Fibroblast of lung (primary cell): ENCODE data around the gene TJP3. TPM values are rescaled to one million over a fixed set of nuclear protein-coding genes. Genes with fewer than 3 reads are reported as not detected.

Experiments used
- DNase-seq, 2 donors: peaks; one replicate each; pipeline versions ENCODE4 v3.0.0 to v3.0.0-alpha.2; 2010; ENCODE audit warnings: low read depth in 2 of 2
- H2AFZ ChIP-seq: 2 replicates; pipeline ENCODE4 v1.5.1; 2012; ENCODE audit warnings: low read length, control low read depth, inconsistent platforms
- H3K27ac ChIP-seq: 2 replicates; pipeline ENCODE4 v1.5.1; 2011; ENCODE audit warnings: low read length, control low read depth; ENCODE audit not compliant: insufficient read depth
- H3K27me3 ChIP-seq: 2 replicates; pipeline ENCODE4 v1.5.1; 2011; ENCODE audit warnings: mild to moderate bottlenecking, low read length; ENCODE audit not compliant: control insufficient read depth, insufficient read depth
- H3K36me3 ChIP-seq: 2 replicates; pipeline ENCODE4 v1.5.1; 2011; ENCODE audit warnings: low read length; ENCODE audit not compliant: control insufficient read depth, insufficient read depth
- H3K4me1 ChIP-seq: 2 replicates; pipeline ENCODE4 v1.5.1; 2011; ENCODE audit warnings: low read length; ENCODE audit not compliant: control insufficient read depth, insufficient read depth; ENCODE audit errors: extremely low read depth
- H3K4me2 ChIP-seq: 2 replicates; pipeline ENCODE4 v1.5.1; 2011; ENCODE audit warnings: low read length, control low read depth; ENCODE audit not compliant: insufficient read depth; ENCODE audit errors: extremely low read depth
- H3K4me3 ChIP-seq, 4 experiments: fragments of 200-600 bp in 1 of 4; sonication (generic) in 1 of 4; replicated peaks in 1 of 4; 2 replicates each; pipeline ENCODE4 v1.5.1; 2011 to 2016; ENCODE audit warnings: low read length in 4 of 4, low read depth in 3 of 4, mild to moderate bottlenecking in 3 of 4, control low read depth in 2 of 4, inconsistent platforms in 1 of 4, mixed read lengths in 1 of 4; ENCODE audit not compliant: insufficient read depth in 1 of 4; ENCODE audit errors: control extremely low read depth in 1 of 4
- H3K79me2 ChIP-seq: 2 replicates; pipeline ENCODE4 v1.5.1; 2012; ENCODE audit warnings: mild to moderate bottlenecking, low read length, inconsistent platforms; ENCODE audit not compliant: control insufficient read depth, insufficient read depth
- H3K9ac ChIP-seq: 2 replicates; pipeline ENCODE4 v1.5.1; 2011; ENCODE audit warnings: mild to moderate bottlenecking, low read length, control low read depth; ENCODE audit not compliant: insufficient read depth
- H3K9me3 ChIP-seq: 2 replicates; pipeline ENCODE4 v1.5.1; 2012; ENCODE audit warnings: low read depth, low read length; ENCODE audit not compliant: control insufficient read depth, insufficient read depth
- H4K20me1 ChIP-seq: 2 replicates; pipeline ENCODE4 v1.5.1; 2011; ENCODE audit warnings: low read length; ENCODE audit not compliant: control insufficient read depth, insufficient read depth; ENCODE audit errors: extremely low read depth
- CTCF ChIP-seq, 2 donors: IDR thresholded peaks in 1 of 2; conservative IDR thresholded peaks in 1 of 2; 1 replicate in 1 of 2; 2 replicates in 1 of 2; pipeline ENCODE4 v1.5.1; 2011 to 2012; ENCODE audit warnings: low read length in 2 of 2, control low read depth in 1 of 2, inconsistent platforms in 1 of 2, low read depth in 1 of 2, mild to moderate bottlenecking in 1 of 2
- EZH2 ChIP-seq: IDR thresholded peaks from 2 replicates; pipeline ENCODE4 v1.5.1; 2012; ENCODE audit warnings: low read length, control low read depth, mild to moderate bottlenecking; ENCODE audit errors: missing control alignments
- polyA plus RNA-seq, 2 donors: library from polyadenylated mRNA; depleted of rRNA in 1 of 2; stranded (reverse) in 1 of 2; unstranded in 1 of 2; fragments of >200 nt; gene quantifications; 2 replicates each; pipeline ENCODE4 v1.2.1, GENCODE V29; 2011 to 2012; ENCODE audit warnings: missing spikeins in 1 of 2
- total RNA-seq: library from RNA; depleted of rRNA; stranded (reverse); fragments of >200 nt; gene quantifications from 2 replicates; pipeline ENCODE4 v1.2.1, GENCODE V29; 2014

TJP3 gene
- total and polyA plus RNA-seq, 2 donors (not counting 1 experiment from before 2014, with no cell fraction given): not detected

GRCh38 chr19:3699741-3700241 lies 8.4 kb upstream of the TJP3 start:
- Histone ChIP-seq H3K4me1 (peaks cover 3% of the 10 kb centered on the region), H3K9ac (peak overlapping the region; percentile 47), H3K27ac (peak overlapping the region; percentile 27), H3K36me3 (peaks cover 4% of the 10 kb centered on the region), H3K27me3 (no peaks in the 10 kb centered on the region), H3K79me2 (peaks cover 34% of the 10 kb centered on the region), H3K9me3 (no peaks in the 10 kb centered on the region), H4K20me1 (no peaks in the 10 kb centered on the region), H2AFZ (no peak overlapping the region), H3K4me3 (peak overlapping the region; percentile 44 to 86 (median 63)), H3K4me2 (peak overlapping the region; percentile 53)
- TF ChIP-seq EZH2: no peak
- no peak for TF ChIP-seq CTCF (conservative IDR thresholded peaks at IDR 0.05 in 1 of 2, IDR thresholded peaks at IDR 0.05 in 1 of 2; ENCODE audit: low read depth in 1 of 2, low read length in 2 of 2)
- DNase-seq: no peak

- peak; percentile 69 to 82 for DNase-seq
- H3K27me3 ChIP-seq: no peaks in the 10 kb centered on the region
Measured at GRCh38 chr19:3700242-3701032, 7.7 kb upstream of the TJP3 start, which contains the start of gene PIP5K1C. PIP5K1C (minus strand) TSS chr19:3700468; CDS start chr19:3700390, 78 bp downstream.

More at GRCh38 chr19:3700242-3701032, 7.7 kb upstream of the TJP3 start, which contains the start of gene PIP5K1C:
- Histone ChIP-seq H3K4me3 (peak within 1 kb of the TSS; percentile 44 to 86 (median 63)), H3K4me2 (peak within 1 kb of the TSS; percentile 75), H3K4me1 (peaks cover 3% of the 10 kb centered on the region), H3K27ac (peak within 1 kb of the TSS; percentile 27), H3K9me3 (no peaks in the 10 kb centered on the region), H4K20me1 (no peaks in the 10 kb centered on the region), H2AFZ (peak within 1 kb of the TSS; percentile 55), H3K9ac (peak within 1 kb of the TSS; percentile 47), H3K36me3 (peaks cover 3% of the 10 kb centered on the region), H3K79me2 (peaks cover 31% of the 10 kb centered on the region)
- TF ChIP-seq CTCF (conservative IDR thresholded peaks at IDR 0.05 in 1 of 2, IDR thresholded peaks at IDR 0.05 in 1 of 2; ENCODE audit: low read depth in 1 of 2, low read length in 2 of 2): peak; percentile 53 to 73
- no peak for TF ChIP-seq EZH2
